Gastroesophageal sphincter (tissue), 3 donors: Measurements from ENCODE around the gene GRID1.

Experiments used
- CTCF ChIP-seq, 4 experiments: fragments of 200-600 bp in 2 of 4; fragments of 450-650 bp in 2 of 4; sonication (generic) in 1 of 4; IDR thresholded peaks; one replicate each; pipeline ENCODE4 v1.5.1; 2017 to 2019; ENCODE audit warnings: antibody characterized with exemption in 4 of 4, mild to moderate bottlenecking in 2 of 4, moderate library complexity in 2 of 4
- EP300 ChIP-seq: sonication (generic); formaldehyde crosslinking; IDR thresholded peaks from one replicate; pipeline ENCODE4 v1.6.1; 2017; ENCODE audit warnings: antibody characterized with exemption, mild to moderate bottlenecking
- POLR2A ChIP-seq, 2 donors: fragments of 450-650 bp; IDR thresholded peaks; one replicate each; pipeline ENCODE4 v1.6.1; 2017; ENCODE audit warnings: antibody characterized with exemption in 2 of 2, mild to moderate bottlenecking in 2 of 2, moderate library complexity in 1 of 2
- POLR2AphosphoS5 ChIP-seq: sonication (generic); formaldehyde crosslinking; IDR thresholded peaks from one replicate; pipeline ENCODE4 v1.6.1; 2017; ENCODE audit warnings: antibody characterized with exemption

GRCh38 chr10:86105181-86105580 lies 261.4 kb downstream of the GRID1 start:
- TF ChIP-seq POLR2A (IDR thresholded peaks at IDR 0.05): no peak
- TF ChIP-seq POLR2AphosphoS5: no peak
- no peak for TF ChIP-seq EP300
- TF ChIP-seq CTCF (IDR thresholded peaks at IDR 0.05): no peak
